Activated CD8-positive, alpha-beta memory T cell treated with anti-CD3 and anti-CD28 coated beads, Interleukin-2, amount 50 U/mL, for 48 hours (primary cell): Measurements from ENCODE around the gene ERBB4.

Experiments
- DNase-seq: peaks from one replicate; pipeline ENCODE4 v3.0.0-alpha.2; 2020

Gene ERBB4

GRCh38 chr2:211498551-211499205, 1039.9 kb downstream of the ERBB4 start:
- no peak for DNase-seq

GRCh38 chr2:211495339-211495738, 1043.3 kb downstream of the ERBB4 start:
- DNase-seq, result no peak

- no peak for DNase-seq
Observed at GRCh38 chr2:211494536-211494935, 1044.1 kb downstream of the ERBB4 start.

- DNase-seq, result no peak
Observed at GRCh38 chr2:211494085-211494484, 1044.5 kb downstream of the ERBB4 start.

GRCh38 chr2:211487733-211488132, 1050.9 kb downstream of the ERBB4 start:
- DNase-seq, result no peak

GRCh38 chr2:211479536-211480150, 1059.0 kb downstream of the ERBB4 start:
- DNase-seq, result no peak

GRCh38 chr2:211477537-211478275, 1060.9 kb downstream of the ERBB4 start:
- DNase-seq, result no peak

- DNase-seq, result no peak
Observed at GRCh38 chr2:211473116-211473515, 1065.5 kb downstream of the ERBB4 start.

- DNase-seq, result no peak
Observed at GRCh38 chr2:211469664-211470059, 1068.9 kb downstream of the ERBB4 start.

- no peak for DNase-seq
Observed at GRCh38 chr2:211468877-211469663, 1069.5 kb downstream of the ERBB4 start.

GRCh38 chr2:211468217-211468616, 1070.4 kb downstream of the ERBB4 start:
- DNase-seq, result no peak

GRCh38 chr2:211463397-211463796, 1075.2 kb downstream of the ERBB4 start:
- no peak for DNase-seq

GRCh38 chr2:211458974-211459373, 1079.6 kb downstream of the ERBB4 start:
- no peak for DNase-seq

GRCh38 chr2:211457325-211457724, 1081.3 kb downstream of the ERBB4 start:
- no peak for DNase-seq

GRCh38 chr2:211455216-211455841, 1083.3 kb downstream of the ERBB4 start:
- peak; percentile 50 for DNase-seq

- no peak for DNase-seq
Observed at GRCh38 chr2:211454679-211455078, 1083.9 kb downstream of the ERBB4 start.

GRCh38 chr2:211453311-211453887, 1085.2 kb downstream of the ERBB4 start:
- DNase-seq, result no peak

GRCh38 chr2:211451642-211452041, 1087.0 kb downstream of the ERBB4 start:
- no peak for DNase-seq

- no peak for DNase-seq
Observed at GRCh38 chr2:211449819-211450218, 1088.8 kb downstream of the ERBB4 start.

- no peak for DNase-seq
Observed at GRCh38 chr2:211447548-211447947, 1091.1 kb downstream of the ERBB4 start.

GRCh38 chr2:211440107-211440506, 1098.5 kb downstream of the ERBB4 start:
- no peak for DNase-seq

- DNase-seq, result no peak
Observed at GRCh38 chr2:211439011-211439410, 1099.6 kb downstream of the ERBB4 start.
